HG03045 (cell line): ENCODE data around the gene USP49.
"Not testable (repeated sequence)": the region's sequence is repeated elsewhere in the genome, so short reads cannot be mapped to it uniquely, and the experiment has no call there.

ENCODE experiments used
- ATAC-seq: cut with Tn5 transposase; IDR thresholded peaks from one replicate; pipeline ENCODE4 v1.9.1; 2021; ENCODE audit warnings: mild to moderate bottlenecking, moderate library complexity; ENCODE audit not compliant: unreplicated experiment

Gene USP49

GRCh38 chr6:41815587-41815986 is 79.6 kb downstream of the USP49 start:
- ATAC-seq, result no peak

DNA sequence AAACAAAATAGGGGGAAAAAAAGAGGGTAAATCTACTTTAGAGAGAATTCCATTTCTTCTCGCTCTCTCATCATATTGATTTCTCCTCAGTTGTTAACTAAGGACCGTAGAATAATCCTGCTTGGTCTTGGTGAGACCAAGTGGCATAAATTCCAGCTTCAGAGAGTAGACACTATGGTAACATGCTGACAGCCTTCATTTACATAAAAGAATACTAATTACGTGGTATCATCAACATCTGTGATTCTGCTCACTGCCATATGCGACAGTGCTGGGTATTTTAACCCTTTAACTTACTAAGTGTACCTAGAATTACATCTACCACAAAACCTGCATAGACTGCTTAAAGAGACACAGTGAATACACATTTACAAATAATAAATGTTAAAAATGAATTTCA is 80.5 kb downstream of the USP49 start:
- no peak for ATAC-seq

DNA sequence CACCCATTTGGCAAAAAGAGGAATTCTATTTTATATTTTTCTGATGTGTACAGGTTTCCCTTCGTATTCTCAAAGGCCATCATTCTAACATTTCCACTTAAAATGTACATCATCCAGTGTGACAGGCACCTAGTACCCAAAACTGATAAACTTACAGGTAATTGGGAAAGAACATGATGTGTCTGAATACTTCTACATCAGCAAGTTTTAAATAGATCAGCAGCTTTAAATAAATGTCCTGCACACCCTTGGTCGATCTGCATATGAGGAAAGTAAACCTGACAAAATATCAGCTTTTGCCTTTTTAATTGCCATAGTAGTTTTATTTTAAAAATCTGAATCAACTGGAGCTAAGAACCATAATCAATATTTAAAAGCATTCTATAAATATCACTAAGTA is 81.2 kb downstream of the USP49 start:
- no peak for ATAC-seq

- no peak for ATAC-seq
These were observed 81.7 kb downstream of the USP49 start for GRCh38 chr6:41813469-41813868.

DNA sequence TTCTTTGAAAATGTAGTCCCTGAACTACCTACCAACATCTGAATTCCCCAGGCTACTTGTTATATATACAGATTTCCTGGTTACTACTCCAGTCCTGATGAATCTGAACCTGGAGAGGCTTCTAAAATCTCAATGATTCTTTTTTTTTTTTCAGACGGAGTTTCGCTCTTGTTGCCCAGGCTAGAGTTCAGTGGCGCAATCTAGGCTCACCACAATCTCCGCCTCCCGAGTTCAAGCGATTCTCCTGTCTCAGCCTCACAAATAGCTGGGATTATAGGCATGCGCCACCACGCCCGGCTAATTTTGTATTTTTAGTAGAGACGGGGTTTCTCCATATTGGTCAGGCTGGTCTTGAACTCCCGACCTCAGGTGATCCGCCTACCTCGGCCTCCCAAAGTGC is 83.2 kb downstream of the USP49 start:
- ATAC-seq, result not testable (repeated sequence)

DNA sequence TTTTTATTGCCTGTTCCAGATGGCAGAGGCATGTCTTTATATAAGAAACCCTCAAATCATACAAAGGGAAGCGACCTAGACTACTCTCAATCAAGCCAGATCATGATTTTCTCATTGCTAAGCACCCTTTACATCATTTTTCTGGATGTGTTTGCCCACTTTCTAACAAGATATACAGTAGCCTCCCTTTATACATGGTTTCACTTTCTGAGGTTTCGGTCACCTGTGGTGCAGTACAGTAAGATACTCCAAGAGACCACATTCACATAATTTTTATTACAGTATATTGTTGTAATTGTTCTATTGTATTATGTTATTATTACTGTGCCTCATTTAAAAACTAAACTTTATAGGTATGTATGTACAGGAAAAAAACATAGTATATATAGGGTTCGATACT is 84.1 kb downstream of the USP49 start:
- no peak for ATAC-seq

- ATAC-seq, result no peak
These were observed 89.1 kb downstream of the USP49 start for GRCh38 chr6:41805830-41806774.

DNA sequence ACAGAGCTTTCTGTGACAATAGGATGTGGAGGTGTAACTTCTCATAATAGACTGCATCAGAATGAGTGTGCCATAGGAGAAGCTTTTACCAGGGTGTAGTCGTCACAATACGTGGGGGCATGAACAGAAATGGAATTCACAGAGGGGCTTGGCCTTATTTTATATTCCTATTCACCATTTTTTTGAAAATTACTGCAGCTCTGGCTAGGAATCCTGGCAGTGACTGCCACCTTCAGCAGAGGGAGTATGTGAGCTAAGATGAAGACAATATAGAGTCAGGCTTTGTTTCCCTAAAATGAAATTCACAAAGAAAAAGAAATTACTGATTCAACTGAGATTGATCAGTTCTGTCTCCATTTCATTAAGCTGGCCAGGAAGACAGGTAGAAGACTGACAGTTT is 93.8 kb downstream of the USP49 start:
- no peak for ATAC-seq

DNA sequence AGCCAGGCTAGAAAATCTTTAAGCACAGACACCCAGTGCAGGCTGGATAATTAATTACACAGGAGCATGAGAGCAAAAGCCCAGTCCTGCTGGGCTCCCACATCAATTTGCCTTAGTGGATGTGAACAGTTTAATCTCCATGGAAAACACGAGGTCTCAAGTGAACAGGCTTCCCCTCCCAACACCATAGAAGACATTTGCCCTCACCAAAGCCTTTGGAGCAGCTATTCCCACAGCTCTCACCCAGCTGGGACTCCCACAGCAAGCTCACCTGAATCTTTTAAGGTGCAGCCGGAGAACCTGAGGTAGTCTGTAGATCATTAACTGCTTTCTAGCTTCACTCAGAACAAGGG is 95.6 kb downstream of the USP49 start:
- no peak for ATAC-seq

- no peak for ATAC-seq
These were observed 96.1 kb downstream of the USP49 start for GRCh38 chr6:41798901-41799558.

DNA sequence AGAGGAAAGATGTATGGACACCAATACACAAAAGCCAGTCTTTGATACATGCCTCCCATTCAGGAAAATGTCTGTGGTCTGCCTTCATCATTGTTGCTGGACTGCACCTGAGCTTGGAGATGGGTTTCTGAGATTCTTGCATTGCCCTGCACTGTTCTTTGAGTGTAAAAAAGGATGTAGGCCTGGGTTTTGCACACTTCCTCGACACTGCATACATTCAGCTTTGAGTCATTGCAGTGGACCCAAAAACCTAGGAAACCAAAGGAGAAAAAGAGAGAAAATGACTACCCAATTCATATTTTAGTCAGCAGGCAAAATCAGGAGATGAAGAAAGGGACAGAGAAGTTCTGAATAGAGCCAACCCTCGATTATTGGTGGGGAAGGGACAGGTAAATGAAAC is 98.7 kb downstream of the USP49 start:
- no peak for ATAC-seq

GRCh38 chr6:41791984-41792383 is 103.2 kb downstream of the USP49 start:
- ATAC-seq, result no peak

DNA sequence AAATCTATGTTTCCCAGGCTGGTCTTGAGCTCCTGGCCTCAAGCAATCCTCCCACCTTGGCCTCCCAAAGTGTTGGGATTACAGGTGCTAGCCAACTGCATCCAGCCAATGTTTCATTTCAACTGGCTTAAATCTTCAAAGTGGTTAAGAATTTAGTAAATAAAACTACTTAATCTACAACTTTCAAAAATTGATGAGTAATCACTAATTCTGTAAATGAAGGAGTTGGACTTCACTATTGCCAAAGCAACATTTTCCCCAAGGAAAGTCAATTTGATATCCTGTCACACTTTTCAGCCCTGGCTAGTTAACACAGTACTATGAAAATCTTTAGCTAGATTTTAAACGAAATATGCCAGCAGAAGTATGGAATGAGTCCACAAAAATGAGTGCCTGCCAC is 103.9 kb downstream of the USP49 start:
- no peak for ATAC-seq

DNA sequence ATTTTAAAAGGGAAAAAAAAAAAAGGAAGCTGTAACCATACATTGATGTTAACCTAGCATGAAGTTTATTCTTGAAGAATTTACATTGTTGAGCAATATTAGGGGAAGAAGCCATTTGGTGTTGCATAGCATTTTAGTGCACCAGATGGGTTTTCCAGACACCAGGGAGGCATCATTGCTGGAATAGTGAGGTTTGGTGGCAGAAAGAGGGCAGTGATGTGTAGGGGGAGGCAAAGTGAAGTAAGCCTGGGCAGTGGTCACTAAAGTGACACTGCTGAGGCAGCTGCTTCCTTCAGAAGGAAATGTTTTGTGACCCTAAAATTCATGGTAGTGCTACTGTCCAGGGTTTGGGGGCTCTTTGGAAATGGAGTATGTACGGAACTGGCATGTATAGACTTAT is 105.1 kb downstream of the USP49 start:
- ATAC-seq, result no peak

DNA sequence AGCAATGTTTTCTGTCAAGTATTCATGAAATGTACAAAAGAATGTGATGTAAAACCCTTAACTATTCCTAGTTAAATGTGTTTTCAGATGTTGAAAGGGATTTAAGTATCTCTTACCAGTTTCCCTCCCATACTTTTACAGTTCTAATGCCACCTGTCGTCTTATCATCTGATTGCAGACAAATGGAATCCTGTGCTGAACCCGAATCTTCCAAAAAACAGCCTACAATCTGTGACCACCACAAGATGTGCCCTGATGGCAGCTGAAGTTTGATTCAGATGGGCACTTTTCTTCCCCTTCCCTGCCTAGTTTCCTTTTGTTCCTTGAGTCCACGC is 105.8 kb downstream of the USP49 start:
- no peak for ATAC-seq

DNA sequence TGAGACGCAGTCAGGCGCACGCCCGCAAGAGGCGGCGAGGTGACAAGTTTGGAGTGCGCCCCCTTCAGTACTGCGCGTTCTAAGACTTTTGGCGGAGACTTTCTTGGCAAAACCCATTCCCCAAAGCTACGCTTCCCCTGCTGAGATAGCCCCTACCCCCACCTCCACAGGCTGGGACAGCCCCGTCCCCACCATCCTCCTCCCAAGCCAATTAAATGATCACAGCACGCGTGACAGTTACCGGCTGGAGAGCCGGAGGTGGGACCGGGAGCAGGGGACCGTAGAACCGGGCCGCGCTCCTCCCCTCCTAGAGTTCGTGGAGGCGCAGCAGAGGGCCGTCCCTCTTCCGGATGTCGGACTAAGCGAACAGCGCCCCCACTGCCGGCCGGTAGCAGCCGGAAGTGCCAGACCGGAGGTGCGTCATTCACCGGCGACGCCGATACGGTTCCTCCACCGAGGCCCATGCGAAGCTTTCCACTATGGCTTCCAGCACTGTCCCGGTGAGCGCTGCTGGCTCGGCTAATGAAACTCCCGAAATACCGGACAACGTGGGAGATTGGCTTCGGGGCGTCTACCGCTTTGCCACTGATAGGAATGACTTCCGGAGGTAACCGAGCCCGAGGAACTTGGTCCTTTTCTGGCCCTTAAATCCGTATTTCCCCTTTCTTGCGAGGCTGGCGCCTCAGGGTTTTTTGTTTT is 107.8 kb downstream of the USP49 start, which contains the start of gene TOMM6:
TOMM6 (plus strand) TSS at position 476 of the 699 bp plus-strand sequence; CDS start at position 480, 4 bp downstream.
- peak; percentile 77 for ATAC-seq

- peak; percentile 76 for ATAC-seq
These were observed 108.5 kb downstream of the USP49 start for GRCh38 chr6:41786451-41787218.

DNA sequence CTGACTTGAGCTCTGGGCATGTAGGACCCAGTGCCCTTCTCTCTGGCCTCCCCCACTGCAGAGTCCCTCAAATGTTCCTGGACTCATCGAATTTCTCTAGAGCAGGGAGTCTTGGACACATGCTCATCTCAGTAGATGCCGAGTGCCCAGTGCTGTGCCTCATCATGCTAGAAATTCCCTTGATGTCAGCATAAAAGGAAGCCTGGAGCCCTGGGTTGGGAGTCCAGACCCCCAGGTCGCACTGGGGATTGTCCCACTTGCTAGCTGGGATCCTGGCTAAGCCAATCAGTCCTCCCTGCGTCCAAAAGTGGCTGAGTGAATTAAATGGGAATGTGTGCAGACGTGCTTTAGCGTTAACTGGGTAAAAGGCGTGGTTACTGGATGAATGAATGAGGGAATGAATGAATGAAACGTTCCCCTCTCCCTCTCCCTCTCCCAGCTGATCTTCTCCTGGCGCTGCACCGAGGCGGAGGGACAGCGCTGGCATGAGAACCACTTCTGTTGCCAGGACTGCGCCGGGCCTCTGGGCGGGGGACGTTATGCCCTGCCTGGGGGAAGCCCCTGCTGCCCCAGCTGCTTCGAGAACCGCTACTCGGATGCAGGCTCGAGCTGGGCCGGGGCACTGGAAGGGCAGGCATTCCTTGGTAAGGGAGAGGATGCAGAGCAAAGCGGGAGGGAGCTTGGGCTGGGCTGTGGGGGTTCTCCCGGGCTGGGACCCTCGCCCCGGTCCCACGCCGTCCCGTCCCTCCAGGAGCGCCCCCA is 109.3 kb downstream of the USP49 start:
- no peak for ATAC-seq

- ATAC-seq, result no peak
These were observed 109.9 kb downstream of the USP49 start for GRCh38 chr6:41785254-41785653.

DNA sequence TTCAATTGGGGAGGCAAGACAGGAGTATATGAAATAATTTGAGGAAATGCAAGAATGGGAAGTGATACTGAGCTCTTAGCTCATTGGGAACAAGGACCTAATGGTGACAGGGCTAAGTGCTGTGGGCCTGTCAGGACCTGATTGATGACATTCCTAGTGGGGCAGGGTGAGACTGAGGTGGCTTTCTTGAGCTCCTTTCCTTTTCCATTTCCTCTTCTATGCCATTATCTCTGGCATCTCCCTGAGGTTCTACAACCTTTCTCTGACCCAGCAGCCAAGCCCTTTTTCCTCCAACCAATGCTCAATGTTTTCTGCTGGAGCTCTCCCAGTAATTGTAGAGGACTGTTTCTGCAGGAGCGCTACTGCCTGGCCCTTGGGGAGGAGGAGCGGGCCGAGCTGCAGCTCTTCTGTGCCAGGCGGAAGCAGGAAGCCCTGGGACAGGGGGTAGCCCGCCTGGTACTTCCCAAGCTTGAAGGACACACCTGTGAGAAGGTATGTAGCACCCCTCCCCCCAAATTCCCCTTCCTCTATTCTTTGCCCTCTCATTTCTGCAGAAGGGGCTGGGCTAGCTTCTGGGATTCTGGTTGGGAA is 110.5 kb downstream of the USP49 start:
- no peak for ATAC-seq
